Measurements from ENCODE around the gene POMGNT2.

DNA sequence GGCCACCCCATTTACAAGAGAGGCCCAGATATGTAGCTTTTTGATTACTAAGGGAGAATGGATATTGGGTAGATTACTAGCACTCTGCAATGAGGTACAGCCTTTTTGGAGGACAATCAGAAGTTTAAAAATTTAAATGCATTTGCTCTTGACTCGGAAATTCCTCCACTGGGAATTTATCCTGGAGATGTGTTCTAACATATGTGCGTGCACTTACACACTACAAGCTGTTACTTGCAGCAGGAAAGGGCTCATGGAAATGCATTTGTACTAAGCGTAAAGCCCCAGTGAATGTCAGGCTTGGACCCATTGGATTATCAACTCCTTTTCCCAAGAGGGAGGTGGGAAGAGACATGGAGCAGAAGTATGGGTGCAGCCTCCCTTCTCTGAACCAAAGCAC lies 7.8 kb upstream of the POMGNT2 start:
- TF ChIP-seq POLR2A (IDR thresholded peaks at IDR 0.05) (no peak), POLR2AphosphoS5 (IDR thresholded peaks at IDR 0.05) (no peak)
- TF ChIP-seq, protein P1, sequence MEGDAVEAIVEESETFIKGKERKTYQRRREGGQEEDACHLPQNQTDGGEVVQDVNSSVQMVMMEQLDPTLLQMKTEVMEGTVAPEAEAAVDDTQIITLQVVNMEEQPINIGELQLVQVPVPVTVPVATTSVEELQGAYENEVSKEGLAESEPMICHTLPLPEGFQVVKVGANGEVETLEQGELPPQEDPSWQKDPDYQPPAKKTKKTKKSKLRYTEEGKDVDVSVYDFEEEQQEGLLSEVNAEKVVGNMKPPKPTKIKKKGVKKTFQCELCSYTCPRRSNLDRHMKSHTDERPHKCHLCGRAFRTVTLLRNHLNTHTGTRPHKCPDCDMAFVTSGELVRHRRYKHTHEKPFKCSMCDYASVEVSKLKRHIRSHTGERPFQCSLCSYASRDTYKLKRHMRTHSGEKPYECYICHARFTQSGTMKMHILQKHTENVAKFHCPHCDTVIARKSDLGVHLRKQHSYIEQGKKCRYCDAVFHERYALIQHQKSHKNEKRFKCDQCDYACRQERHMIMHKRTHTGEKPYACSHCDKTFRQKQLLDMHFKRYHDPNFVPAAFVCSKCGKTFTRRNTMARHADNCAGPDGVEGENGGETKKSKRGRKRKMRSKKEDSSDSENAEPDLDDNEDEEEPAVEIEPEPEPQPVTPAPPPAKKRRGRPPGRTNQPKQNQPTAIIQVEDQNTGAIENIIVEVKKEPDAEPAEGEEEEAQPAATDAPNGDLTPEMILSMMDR (IDR thresholded peaks at IDR 0.05), result no peak
